Ishikawa (cell line): ENCODE results near the gene WNT3A.

Experiments
- EGR1 ChIP-seq: IDR thresholded peaks from 2 replicates; pipeline ENCODE4 v1.6.1; 2012
- MAX ChIP-seq: IDR thresholded peaks from 2 replicates; pipeline ENCODE4 v1.6.1; 2012
- REST ChIP-seq: IDR thresholded peaks from 2 replicates; pipeline ENCODE4 v1.6.1; 2012; ENCODE audit warnings: low read depth, mild to moderate bottlenecking

GRCh38 chr1:228046421-228047182, 39.8 kb downstream of the WNT3A start:
- TF ChIP-seq MAX (no peak), EGR1 (no peak), REST (no peak)
